ENCODE data around the gene FXYD1.

The FXYD1 gene

DNA sequence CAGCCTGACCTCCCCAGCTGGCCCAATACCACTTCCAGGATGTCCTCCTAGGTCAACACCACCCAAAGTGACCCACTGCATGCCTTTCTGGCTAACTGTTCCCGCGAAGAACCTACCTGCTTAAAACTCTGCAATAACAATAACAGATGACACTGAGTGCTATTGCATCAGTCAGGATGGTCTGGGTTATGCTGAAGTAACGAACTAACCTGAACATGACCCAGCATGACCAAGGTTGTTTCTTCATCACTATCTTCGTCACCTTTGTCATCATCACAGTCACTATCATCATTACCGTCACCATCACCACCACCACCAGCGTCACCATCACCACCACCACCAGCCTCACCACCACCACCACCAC lies 33.6 kb upstream of the FXYD1 start:
- Histone ChIP-seq H3K14ac (ENCODE audit: low read length) (no peak overlapping the region), H4K91ac (ENCODE audit: low read depth, low read length, poor library complexity) (no peak overlapping the region), H3K23ac (ENCODE audit: low read depth, low read length, poor library complexity) (peak overlapping the region; percentile 37), H3K4ac (ENCODE audit: low read length) (no peak overlapping the region), H3K9me3 (replicated peaks in 1 of 2; ENCODE audit: control insufficient read depth in 2 of 2, insufficient read depth in 1 of 2, low read depth in 1 of 2, low read length in 2 of 2) (no peaks in the 10 kb centered on the region), H2AFZ (ENCODE audit: low read length) (no peak overlapping the region), H3K4me1 (ENCODE audit: control insufficient read depth in 2 of 2, insufficient read depth in 1 of 2, low read depth in 1 of 2, low read length in 2 of 2) (peaks cover 0 to 7% of the 10 kb centered on the region in 2 donors), H3K4me3 (ENCODE audit: low read length in 2 of 2) (peak overlapping the region in 1 of 2 donors; percentile 57), H3K18ac (ENCODE audit: low read length) (no peak overlapping the region), H2BK120ac (ENCODE audit: low read depth, low read length) (no peak overlapping the region), H3K27ac (replicated peaks; ENCODE audit: low read length) (no peak overlapping the region), H3K36me3 (replicated peaks in 1 of 2; ENCODE audit: control insufficient read depth in 2 of 2, insufficient read depth in 2 of 2, low read length in 2 of 2) (no peaks in the 10 kb centered on the region), H2BK15ac (ENCODE audit: low read length) (no peak overlapping the region), H2BK5ac (ENCODE audit: low read length) (no peak overlapping the region), H3K79me1 (ENCODE audit: low read depth, low read length) (peaks cover 4% of the 10 kb centered on the region), H3K4me2 (ENCODE audit: insufficient read depth, low read length, poor library complexity, severe bottlenecking) (no peak overlapping the region), H3K27me3 (ENCODE audit: control insufficient read depth in 3 of 3, insufficient read depth in 3 of 3, low read depth in 1 of 3, low read length in 3 of 3) (peaks cover 0 to 3% (median 0%) of the 10 kb centered on the region in 3 experiments), H2AK5ac (ENCODE audit: low read depth, low read length) (no peak overlapping the region), H4K8ac (ENCODE audit: low read depth, low read length) (no peak overlapping the region), H2BK12ac (ENCODE audit: low read length) (peak overlapping the region; percentile 58), H3K9ac (ENCODE audit: low read depth, low read length, poor library complexity) (peak overlapping the region; percentile 24)
- WGBS, 2 donors (ENCODE audit: extremely low coverage in 2 of 2, insufficient read length in 2 of 2, insufficient replicate concordance in 1 of 2), result no CpG with 5 or more reads among the region's 6 CpGs
- DNase-seq (ENCODE audit: low spot score), result no peak

DNA sequence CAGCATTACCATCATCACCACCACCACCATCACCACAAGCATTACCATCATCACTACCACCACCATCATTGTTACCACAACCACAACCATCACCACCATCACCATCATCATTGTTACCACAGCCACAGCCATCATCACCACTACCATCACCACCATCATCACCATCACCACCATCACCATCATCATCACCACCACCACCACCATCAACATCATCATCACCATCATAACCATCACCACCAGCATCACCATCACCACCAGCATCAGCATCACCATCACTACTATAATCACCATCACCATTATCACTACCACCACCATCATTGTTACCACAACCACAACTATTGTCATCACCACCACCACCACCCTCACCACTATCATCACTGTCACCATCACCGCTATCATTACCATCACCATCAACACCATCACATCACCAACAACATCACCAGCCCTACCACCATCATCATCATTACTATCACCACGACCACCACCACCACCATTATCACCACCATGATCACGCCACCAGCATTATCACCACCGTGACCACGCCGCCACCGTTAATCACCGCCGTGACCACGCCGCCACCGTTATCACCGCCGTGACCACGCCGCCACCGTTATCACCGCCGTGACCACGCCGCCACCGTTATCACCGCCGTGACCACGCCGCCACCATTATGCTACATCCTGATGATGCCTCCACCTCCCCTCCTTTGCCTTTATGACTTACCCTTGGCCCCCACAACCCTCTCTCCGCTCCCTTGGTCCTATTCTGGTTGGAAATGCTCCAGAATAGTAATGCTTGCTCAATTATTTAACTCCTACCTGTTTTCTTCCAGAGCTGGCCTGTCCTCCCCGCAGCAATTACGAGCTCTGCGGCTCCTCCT lies 33.0 kb upstream of the FXYD1 start:
- H2BK15ac ChIP-seq (ENCODE audit: low read length), result peak overlapping the region; percentile 65
- H3K4ac ChIP-seq (ENCODE audit: low read length), result no peak overlapping the region
- WGBS, 2 donors (ENCODE audit: extremely low coverage in 2 of 2, insufficient read length in 2 of 2, insufficient replicate concordance in 1 of 2), result no CpG with 5 or more reads among the region's 30 CpGs
- no peak overlapping the region for H2AFZ ChIP-seq (ENCODE audit: low read length)
- no peaks in the 10 kb centered on the region for H3K36me3 ChIP-seq (replicated peaks in 1 of 2; ENCODE audit: control insufficient read depth in 2 of 2, insufficient read depth in 2 of 2, low read length in 2 of 2)
- H3K27ac ChIP-seq (replicated peaks; ENCODE audit: low read length), result no peak overlapping the region
- no peak overlapping the region for H3K4me2 ChIP-seq (ENCODE audit: insufficient read depth, low read length, poor library complexity, severe bottlenecking)
- no peak overlapping the region for H2BK120ac ChIP-seq (ENCODE audit: low read depth, low read length)
- peak overlapping the region in 1 of 2 donors; percentile 57 for H3K4me3 ChIP-seq (ENCODE audit: low read length in 2 of 2)
- peaks cover 2% of the 10 kb centered on the region for H3K79me1 ChIP-seq (ENCODE audit: low read depth, low read length)
- no peak overlapping the region for H3K14ac ChIP-seq (ENCODE audit: low read length)
- peak overlapping the region; percentile 44 for H3K23ac ChIP-seq (ENCODE audit: low read depth, low read length, poor library complexity)
- peak overlapping the region; percentile 38 for H3K9ac ChIP-seq (ENCODE audit: low read depth, low read length, poor library complexity)
- H2BK5ac ChIP-seq (ENCODE audit: low read length), result no peak overlapping the region
- peak overlapping the region; percentile 20 for H3K18ac ChIP-seq (ENCODE audit: low read length)
- peaks cover 0 to 3% (median 0%) of the 10 kb centered on the region in 3 experiments for H3K27me3 ChIP-seq (ENCODE audit: control insufficient read depth in 3 of 3, insufficient read depth in 3 of 3, low read depth in 1 of 3, low read length in 3 of 3)
- DNase-seq (ENCODE audit: low spot score), result no peak
- H3K9me3 ChIP-seq (replicated peaks in 1 of 2; ENCODE audit: control insufficient read depth in 2 of 2, insufficient read depth in 1 of 2, low read depth in 1 of 2, low read length in 2 of 2), result no peaks in the 10 kb centered on the region
- no peak overlapping the region for H4K8ac ChIP-seq (ENCODE audit: low read depth, low read length)
- peaks cover 0 to 5% of the 10 kb centered on the region in 2 donors for H3K4me1 ChIP-seq (ENCODE audit: control insufficient read depth in 2 of 2, insufficient read depth in 1 of 2, low read depth in 1 of 2, low read length in 2 of 2)
- peak overlapping the region; percentile 75 for H2BK12ac ChIP-seq (ENCODE audit: low read length)
- H2AK5ac ChIP-seq (ENCODE audit: low read depth, low read length), result peak overlapping the region; percentile 68
- H4K91ac ChIP-seq (ENCODE audit: low read depth, low read length, poor library complexity), result no peak overlapping the region

DNA sequence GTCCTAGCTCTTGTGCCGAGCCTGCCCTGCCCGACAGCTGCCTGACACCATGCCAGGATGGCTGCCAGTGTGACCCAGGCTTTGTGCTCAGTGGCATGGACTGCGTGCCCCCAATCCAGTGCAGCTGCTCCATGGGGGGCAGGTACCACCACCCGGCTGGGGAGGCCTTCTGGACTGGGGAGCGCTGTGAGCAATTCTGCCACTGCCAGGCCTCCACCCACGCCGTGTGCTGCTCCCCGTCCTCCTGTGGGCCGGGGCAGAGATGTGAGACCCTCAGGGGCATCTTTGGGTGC lies 32.4 kb upstream of the FXYD1 start:
- Histone ChIP-seq H2BK5ac (ENCODE audit: low read length) (no peak overlapping the region), H2AK5ac (ENCODE audit: low read depth, low read length) (peak overlapping the region; percentile 68), H2BK12ac (ENCODE audit: low read length) (no peak overlapping the region), H4K91ac (ENCODE audit: low read depth, low read length, poor library complexity) (no peak overlapping the region), H3K4me2 (ENCODE audit: insufficient read depth, low read length, poor library complexity, severe bottlenecking) (no peak overlapping the region), H3K27me3 (ENCODE audit: control insufficient read depth in 3 of 3, insufficient read depth in 3 of 3, low read depth in 1 of 3, low read length in 3 of 3) (peaks cover 0 to 6% (median 0%) of the 10 kb centered on the region in 3 experiments), H2BK15ac (ENCODE audit: low read length) (peak overlapping the region; percentile 65), H3K9me3 (replicated peaks in 1 of 2; ENCODE audit: control insufficient read depth in 2 of 2, insufficient read depth in 1 of 2, low read depth in 1 of 2, low read length in 2 of 2) (no peaks in the 10 kb centered on the region), H2BK120ac (ENCODE audit: low read depth, low read length) (no peak overlapping the region), H3K18ac (ENCODE audit: low read length) (peak overlapping the region; percentile 2), H3K4ac (ENCODE audit: low read length) (no peak overlapping the region), H3K27ac (replicated peaks; ENCODE audit: low read length) (no peak overlapping the region), H2AFZ (ENCODE audit: low read length) (no peak overlapping the region), H3K9ac (ENCODE audit: low read depth, low read length, poor library complexity) (no peak overlapping the region), H3K4me1 (ENCODE audit: control insufficient read depth in 2 of 2, insufficient read depth in 1 of 2, low read depth in 1 of 2, low read length in 2 of 2) (peaks cover 0 to 5% of the 10 kb centered on the region in 2 donors), H4K8ac (ENCODE audit: low read depth, low read length) (no peak overlapping the region), H3K79me1 (ENCODE audit: low read depth, low read length) (no peaks in the 10 kb centered on the region), H3K4me3 (ENCODE audit: low read length in 2 of 2) (no peak overlapping the region), H3K36me3 (replicated peaks in 1 of 2; ENCODE audit: control insufficient read depth in 2 of 2, insufficient read depth in 2 of 2, low read length in 2 of 2) (no peaks in the 10 kb centered on the region), H3K14ac (ENCODE audit: low read length) (no peak overlapping the region), H3K23ac (ENCODE audit: low read depth, low read length, poor library complexity) (peak overlapping the region; percentile 44)
- no peak for DNase-seq (ENCODE audit: low spot score)
- WGBS, 2 donors (ENCODE audit: extremely low coverage in 2 of 2, insufficient read length in 2 of 2, insufficient replicate concordance in 1 of 2), result no CpG with 5 or more reads among the region's 9 CpGs

DNA sequence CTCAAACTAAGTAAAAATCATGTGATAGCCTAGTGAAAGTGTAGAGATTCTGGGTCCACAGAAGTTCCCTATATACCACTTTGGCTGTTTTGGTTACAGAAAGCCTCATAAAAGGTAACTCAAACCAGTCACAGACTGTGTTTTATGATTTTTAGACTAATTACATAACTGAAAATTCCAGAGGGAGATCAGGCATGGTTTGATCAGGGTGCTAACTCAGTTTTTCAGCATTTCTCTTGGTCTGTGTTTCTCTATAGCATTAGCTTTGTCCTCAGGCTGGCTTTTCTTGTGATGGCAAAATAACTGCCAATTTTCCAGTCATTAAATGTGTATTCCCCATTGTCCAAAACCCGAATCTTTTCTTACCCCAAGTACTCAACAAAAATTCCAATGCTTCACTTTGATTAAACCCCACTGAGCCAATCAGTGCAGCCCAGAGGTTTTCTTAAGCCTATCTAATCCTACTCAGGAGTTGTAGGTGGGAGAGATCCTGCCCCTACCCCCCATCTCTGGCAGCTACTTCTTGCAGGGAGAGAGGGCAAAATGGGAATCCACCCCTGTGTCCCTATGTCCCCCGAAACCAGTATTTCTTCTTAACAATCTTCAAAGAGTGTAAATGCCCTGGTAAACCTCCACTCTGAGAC lies 31.6 kb upstream of the FXYD1 start:
- Histone ChIP-seq H2BK15ac (ENCODE audit: low read length) (no peak overlapping the region), H2BK12ac (ENCODE audit: low read length) (no peak overlapping the region), H3K4me1 (ENCODE audit: control insufficient read depth in 2 of 2, insufficient read depth in 1 of 2, low read depth in 1 of 2, low read length in 2 of 2) (peaks cover 0 to 5% of the 10 kb centered on the region in 2 donors), H4K8ac (ENCODE audit: low read depth, low read length) (no peak overlapping the region), H3K4me3 (ENCODE audit: low read length in 2 of 2) (no peak overlapping the region), H3K27ac (replicated peaks; ENCODE audit: low read length) (no peak overlapping the region), H2AFZ (ENCODE audit: low read length) (no peak overlapping the region), H3K4ac (ENCODE audit: low read length) (no peak overlapping the region), H3K9me3 (replicated peaks in 1 of 2; ENCODE audit: control insufficient read depth in 2 of 2, insufficient read depth in 1 of 2, low read depth in 1 of 2, low read length in 2 of 2) (no peaks in the 10 kb centered on the region), H2BK120ac (ENCODE audit: low read depth, low read length) (no peak overlapping the region), H3K14ac (ENCODE audit: low read length) (no peak overlapping the region), H3K79me1 (ENCODE audit: low read depth, low read length) (no peaks in the 10 kb centered on the region), H3K4me2 (ENCODE audit: insufficient read depth, low read length, poor library complexity, severe bottlenecking) (no peak overlapping the region), H3K27me3 (ENCODE audit: control insufficient read depth in 3 of 3, insufficient read depth in 3 of 3, low read depth in 1 of 3, low read length in 3 of 3) (peaks cover 0 to 6% (median 0%) of the 10 kb centered on the region in 3 experiments), H3K9ac (ENCODE audit: low read depth, low read length, poor library complexity) (no peak overlapping the region), H2BK5ac (ENCODE audit: low read length) (no peak overlapping the region), H3K36me3 (replicated peaks in 1 of 2; ENCODE audit: control insufficient read depth in 2 of 2, insufficient read depth in 2 of 2, low read length in 2 of 2) (no peaks in the 10 kb centered on the region), H3K18ac (ENCODE audit: low read length) (no peak overlapping the region), H3K23ac (ENCODE audit: low read depth, low read length, poor library complexity) (no peak overlapping the region), H2AK5ac (ENCODE audit: low read depth, low read length) (no peak overlapping the region), H4K91ac (ENCODE audit: low read depth, low read length, poor library complexity) (no peak overlapping the region)
- WGBS, 2 donors (ENCODE audit: extremely low coverage in 2 of 2, insufficient read length in 2 of 2, insufficient replicate concordance in 1 of 2), result no CpG with 5 or more reads among the region's 2 CpGs
- DNase-seq (ENCODE audit: low spot score), result no peak

Measured in neuronal stem cell (in vitro differentiated cells).